ENCODE measurements around the gene WRAP53.

Gene WRAP53

GRCh38 chr17:7707858-7708750, 19.8 kb downstream of the WRAP53 start:
- FAIRE-seq (no peak), DNase-seq (ENCODE audit: low spot score) (no peak)

GRCh38 chr17:7709031-7709430, 20.8 kb downstream of the WRAP53 start:
- DNase-seq (ENCODE audit: low spot score) (no peak), FAIRE-seq (no peak)

- DNase-seq (ENCODE audit: low spot score) = no peak
Observed at GRCh38 chr17:7710301-7710700, 22.0 kb downstream of the WRAP53 start.

GRCh38 chr17:7711051-7711755, 22.9 kb downstream of the WRAP53 start:
- FAIRE-seq (no peak), DNase-seq (ENCODE audit: low spot score) (no peak)

More at GRCh38 chr17:7710301-7710700, 22.0 kb downstream of the WRAP53 start:
- no peak for FAIRE-seq

- DNase-seq (ENCODE audit: low spot score) (no peak), FAIRE-seq (no peak)
Observed at GRCh38 chr17:7712111-7712771, 24.0 kb downstream of the WRAP53 start.

GRCh38 chr17:7713782-7714181, 25.5 kb downstream of the WRAP53 start:
- no peak for DNase-seq (ENCODE audit: low spot score)
- no peak for FAIRE-seq

- FAIRE-seq = no peak
- no peak for DNase-seq (ENCODE audit: low spot score)
Observed at GRCh38 chr17:7714721-7715594, 26.7 kb downstream of the WRAP53 start.

- FAIRE-seq = no peak
- DNase-seq (ENCODE audit: low spot score) = no peak
Observed at GRCh38 chr17:7715936-7716886, 27.9 kb downstream of the WRAP53 start.

GRCh38 chr17:7716901-7717755, 28.9 kb downstream of the WRAP53 start, which contains the start of gene DNAH2:
DNAH2 (plus strand) TSS chr17:7717744; CDS start chr17:7719735, 1,991 bp downstream.
- peak; percentile 91 for DNase-seq (ENCODE audit: low spot score)
- FAIRE-seq = no peak

GRCh38 chr17:7717756-7718350, 29.6 kb downstream of the WRAP53 start:
- DNase-seq (ENCODE audit: low spot score) (no peak), FAIRE-seq (no peak)

GRCh38 chr17:7719661-7720060, 31.4 kb downstream of the WRAP53 start:
- FAIRE-seq (no peak), DNase-seq (ENCODE audit: low spot score) (no peak)

GRCh38 chr17:7720125-7720524, 31.8 kb downstream of the WRAP53 start:
- no peak for DNase-seq (ENCODE audit: low spot score)

GRCh38 chr17:7721612-7722011, 33.3 kb downstream of the WRAP53 start:
- DNase-seq (ENCODE audit: low spot score) = no peak
- FAIRE-seq = no peak

More at GRCh38 chr17:7720125-7720524, 31.8 kb downstream of the WRAP53 start:
- no peak for FAIRE-seq

GRCh38 chr17:7727886-7728285, 39.6 kb downstream of the WRAP53 start:
- DNase-seq (ENCODE audit: low spot score) (no peak), FAIRE-seq (no peak)

GRCh38 chr17:7729816-7730215, 41.5 kb downstream of the WRAP53 start:
- no peak for DNase-seq (ENCODE audit: low spot score)
- no peak for FAIRE-seq

GRCh38 chr17:7732981-7733539, 44.8 kb downstream of the WRAP53 start:
- FAIRE-seq (no peak), DNase-seq (ENCODE audit: low spot score) (no peak)

GRCh38 chr17:7737601-7738000, 49.3 kb downstream of the WRAP53 start:
- no peak for DNase-seq (ENCODE audit: low spot score)
- FAIRE-seq = no peak

- DNase-seq (ENCODE audit: low spot score) (no peak), FAIRE-seq (no peak)
Observed at GRCh38 chr17:7739746-7740145, 51.5 kb downstream of the WRAP53 start.
